CD14-positive monocyte (primary cell): Measurements from ENCODE around the gene WNT6. TPM values are rescaled to one million over a fixed set of nuclear protein-coding genes. Genes with fewer than 3 reads are reported as not detected.
A peak's percentile ranks its signal among the peaks of the same experiment; 100 is the strongest.

Source experiments
- DNase-seq, 3 donors: peaks; one replicate each; pipeline ENCODE4 v3.0.0-alpha.2; 2011 to 2022
- H2AFZ ChIP-seq: 2 replicates; pipeline ENCODE4 v1.6.0; 2012; ENCODE audit warnings: mild to moderate bottlenecking, low read depth, low read length, inconsistent platforms; ENCODE audit not compliant: insufficient read depth, poor library complexity, severe bottlenecking
- H3K27ac ChIP-seq, 2 donors: 1 replicate in 1 of 2; 2 replicates in 1 of 2; pipeline ENCODE4 v1.5.1; 2012 to 2013; ENCODE audit warnings: low read length in 2 of 2, control low read depth in 1 of 2, inconsistent platforms in 1 of 2, low read depth in 1 of 2, mild to moderate bottlenecking in 1 of 2
- H3K27me3 ChIP-seq, 2 donors: one replicate each; pipeline versions ENCODE4 v1.6.0 to v1.6.1; 2011 to 2013; ENCODE audit warnings: low read length in 2 of 2; ENCODE audit not compliant: control insufficient read depth in 2 of 2, insufficient read depth in 2 of 2
- H3K36me3 ChIP-seq, 2 donors: replicated peaks in 1 of 2; 1 replicate in 1 of 2; 2 replicates in 1 of 2; pipeline versions ENCODE4 v1.5.1 to v1.6.1; 2012 to 2013; ENCODE audit warnings: low read length in 2 of 2, control low read depth in 1 of 2, inconsistent platforms in 1 of 2, mild to moderate bottlenecking in 1 of 2; ENCODE audit not compliant: insufficient read depth in 2 of 2, control insufficient read depth in 1 of 2
- H3K4me1 ChIP-seq, 2 donors: 1 replicate in 1 of 2; 2 replicates in 1 of 2; pipeline versions ENCODE4 v1.5.1 to v1.6.1; 2012 to 2013; ENCODE audit warnings: low read length in 2 of 2, control low read depth in 1 of 2, inconsistent platforms in 1 of 2, mild to moderate bottlenecking in 1 of 2, moderate library complexity in 1 of 2; ENCODE audit not compliant: insufficient read depth in 2 of 2, control insufficient read depth in 1 of 2
- H3K4me2 ChIP-seq: replicated peaks from 2 replicates; pipeline ENCODE3; 2012; ENCODE audit warnings: low read length, moderate library complexity, mild to moderate bottlenecking; ENCODE audit not compliant: poor library complexity, severe bottlenecking; ENCODE audit errors: extremely low read depth
- H3K4me3 ChIP-seq, 3 experiments: fragments of 200-600 bp in 1 of 3; sonication (generic) in 1 of 3; replicated peaks in 1 of 3; 1 replicate in 2 of 3; 2 replicates in 1 of 3; pipeline ENCODE4 v1.5.1; 2011 to 2013; ENCODE audit warnings: low read length in 3 of 3, mild to moderate bottlenecking in 3 of 3, control low read depth in 2 of 3, low read depth in 2 of 3, inconsistent platforms in 1 of 3, moderate library complexity in 1 of 3
- H3K79me2 ChIP-seq: 2 replicates; pipeline ENCODE4 v1.6.0; 2012; ENCODE audit warnings: mild to moderate bottlenecking, control low read depth, inconsistent platforms, low read length, moderate library complexity; ENCODE audit not compliant: insufficient read depth
- H3K9ac ChIP-seq: 2 replicates; pipeline ENCODE4 v1.6.0; 2017; ENCODE audit warnings: low read length, mild to moderate bottlenecking; ENCODE audit not compliant: insufficient read depth, poor library complexity, severe bottlenecking
- H3K9me3 ChIP-seq, 2 donors: replicated peaks in 1 of 2; 1 replicate in 1 of 2; 2 replicates in 1 of 2; pipeline versions ENCODE4 v1.5.1 to v1.6.1; 2012 to 2013; ENCODE audit warnings: low read length in 2 of 2, control low read depth in 1 of 2; ENCODE audit not compliant: control insufficient read depth in 1 of 2, insufficient read depth in 1 of 2
- H4K20me1 ChIP-seq: 2 replicates; pipeline ENCODE4 v1.6.0; 2012; ENCODE audit warnings: mild to moderate bottlenecking, low read length, control low read depth, moderate library complexity; ENCODE audit not compliant: insufficient read depth
- H3K27ac Mint-ChIP-seq, 7 donors: one replicate each; pipeline ENCODE4 v1.8.0; 2020; ENCODE audit warnings: mild to moderate bottlenecking in 7 of 7, mixed read lengths in 7 of 7, moderate library complexity in 6 of 7, inconsistent platforms in 2 of 7
- H3K27me3 Mint-ChIP-seq, 3 donors: one replicate each; pipeline ENCODE4 v1.8.0; 2021 to 2022; ENCODE audit warnings: low read depth in 3 of 3, mild to moderate bottlenecking in 3 of 3, mixed read lengths in 3 of 3, moderate library complexity in 3 of 3, inconsistent platforms in 1 of 3
- H3K36me3 Mint-ChIP-seq, 2 donors: one replicate each; pipeline ENCODE4 v1.8.0; 2020; ENCODE audit warnings: mixed read lengths in 2 of 2, inconsistent platforms in 1 of 2, mild to moderate bottlenecking in 1 of 2
- H3K4me1 Mint-ChIP-seq: one replicate; pipeline ENCODE4 v1.8.0; 2020; ENCODE audit warnings: mild to moderate bottlenecking, mixed read lengths
- H3K4me3 Mint-ChIP-seq, 2 donors: one replicate each; pipeline ENCODE4 v1.8.0; 2020; ENCODE audit warnings: mild to moderate bottlenecking in 2 of 2, mixed read lengths in 2 of 2, moderate library complexity in 1 of 2
- H3K9me3 Mint-ChIP-seq, 7 donors: one replicate each; pipeline ENCODE4 v1.8.0; 2020 to 2022; ENCODE audit warnings: mixed read lengths in 7 of 7, mild to moderate bottlenecking in 6 of 7, moderate library complexity in 6 of 7, inconsistent platforms in 2 of 7
- WGBS: methylation state at CpG from one replicate; pipeline ENCODE4 v1.1.5; 2013; ENCODE audit warnings: missing lambda C conversion rate; ENCODE audit not compliant: insufficient coverage; 5-methylcytosine and 5-hydroxymethylcytosine counted together
- intact Hi-C, 2 donors: fragments of 100-400 bp; cut with micrococcal nuclease; formaldehyde crosslinking; loops; one replicate each; pipeline versions ENCODE4 v1.15.0 to v1.15.1; 2023
- polyA plus RNA-seq, 3 donors: library from polyadenylated mRNA; depleted of rRNA in 1 of 3; unstranded in 2 of 3; stranded (reverse) in 1 of 3; fragments of 300-500 nt in 2 of 3; fragments of >200 nt in 1 of 3; fragmentation: Illumina TruSeq in 2 of 3; gene quantifications; 1 replicate in 2 of 3; 2 replicates in 1 of 3; pipeline ENCODE4 v1.2.3, GENCODE V29; 2012 to 2021
- TF ChIP-seq, protein P1 (sequence below): fragments of 200-600 bp; IDR thresholded peaks from one replicate; pipeline ENCODE4 v1.8.0; 2022; ENCODE audit warnings: antibody characterized with exemption, mild to moderate bottlenecking

Gene WNT6
- polyA plus RNA-seq, 3 donors = 0.27 to 0.65 (median 0.37) TPM

GRCh38 chr2:218899147-218899546 lies 39.5 kb downstream of the WNT6 start:
- Histone ChIP-seq H3K27ac (no peak overlapping the region), H3K4me1 (peaks cover 0 to 16% of the 10 kb centered on the region in 2 donors), H3K9ac (no peak overlapping the region), H4K20me1 (no peaks in the 10 kb centered on the region), H3K27me3 (peaks cover 73 to 84% of the 10 kb centered on the region in 2 donors), H3K79me2 (no peaks in the 10 kb centered on the region), H3K4me2 (no peak overlapping the region), H2AFZ (no peak overlapping the region), H3K4me3 (no peak overlapping the region), H3K36me3 (no peaks in the 10 kb centered on the region), H3K9me3 (peaks cover 0 to 31% of the 10 kb centered on the region in 2 donors)
- peaks cover 83 to 92% (median 84%) of the 10 kb centered on the region in 3 donors for H3K27me3 Mint-ChIP-seq
- H3K36me3 Mint-ChIP-seq = peaks cover 0 to 5% of the 10 kb centered on the region in 2 donors
- WGBS = 36% methylated on average over 10 of the region's 12 CpGs
- H3K9me3 Mint-ChIP-seq = peaks cover 0 to 13% (median 2%) of the 10 kb centered on the region in 7 donors
- peak overlapping the region in 1 of 2 donors; percentile 72 for H3K4me3 Mint-ChIP-seq
- no peak for DNase-seq
- intact Hi-C loops = loop anchor here in 1 of 2 donors (2.0 kb wide), 1 partner anchor 46 kb away; no protein-coding TSS in a partner anchor
- TF ChIP-seq, protein P1, sequence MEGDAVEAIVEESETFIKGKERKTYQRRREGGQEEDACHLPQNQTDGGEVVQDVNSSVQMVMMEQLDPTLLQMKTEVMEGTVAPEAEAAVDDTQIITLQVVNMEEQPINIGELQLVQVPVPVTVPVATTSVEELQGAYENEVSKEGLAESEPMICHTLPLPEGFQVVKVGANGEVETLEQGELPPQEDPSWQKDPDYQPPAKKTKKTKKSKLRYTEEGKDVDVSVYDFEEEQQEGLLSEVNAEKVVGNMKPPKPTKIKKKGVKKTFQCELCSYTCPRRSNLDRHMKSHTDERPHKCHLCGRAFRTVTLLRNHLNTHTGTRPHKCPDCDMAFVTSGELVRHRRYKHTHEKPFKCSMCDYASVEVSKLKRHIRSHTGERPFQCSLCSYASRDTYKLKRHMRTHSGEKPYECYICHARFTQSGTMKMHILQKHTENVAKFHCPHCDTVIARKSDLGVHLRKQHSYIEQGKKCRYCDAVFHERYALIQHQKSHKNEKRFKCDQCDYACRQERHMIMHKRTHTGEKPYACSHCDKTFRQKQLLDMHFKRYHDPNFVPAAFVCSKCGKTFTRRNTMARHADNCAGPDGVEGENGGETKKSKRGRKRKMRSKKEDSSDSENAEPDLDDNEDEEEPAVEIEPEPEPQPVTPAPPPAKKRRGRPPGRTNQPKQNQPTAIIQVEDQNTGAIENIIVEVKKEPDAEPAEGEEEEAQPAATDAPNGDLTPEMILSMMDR = no peak
- no peak overlapping the region for H3K27ac Mint-ChIP-seq
- peaks cover 17% of the 10 kb centered on the region for H3K4me1 Mint-ChIP-seq

GRCh38 chr2:218902427-218902826 lies 42.8 kb downstream of the WNT6 start:
- Histone ChIP-seq H3K9ac (no peak overlapping the region), H3K4me2 (no peak overlapping the region), H4K20me1 (no peaks in the 10 kb centered on the region), H3K36me3 (no peaks in the 10 kb centered on the region), H3K27me3 (peaks cover 50 to 73% of the 10 kb centered on the region in 2 donors), H3K4me3 (no peak overlapping the region), H3K9me3 (peaks cover 0 to 11% of the 10 kb centered on the region in 2 donors), H2AFZ (no peak overlapping the region), H3K79me2 (no peaks in the 10 kb centered on the region), H3K27ac (no peak overlapping the region), H3K4me1 (peaks cover 0 to 6% of the 10 kb centered on the region in 2 donors)
- intact Hi-C loops = no loop called here
- H3K9me3 Mint-ChIP-seq = peaks cover 0 to 9% (median 2%) of the 10 kb centered on the region in 7 donors
- TF ChIP-seq, protein P1 = no peak
- H3K4me3 Mint-ChIP-seq = no peak overlapping the region
- peaks cover 0 to 3% of the 10 kb centered on the region in 2 donors for H3K36me3 Mint-ChIP-seq
- WGBS = 100% methylated on average over 1 of the region's 4 CpGs
- DNase-seq = no peak
- peaks cover 72 to 83% (median 74%) of the 10 kb centered on the region in 3 donors for H3K27me3 Mint-ChIP-seq
- H3K27ac Mint-ChIP-seq = peak overlapping the region in 1 of 7 donors; percentile 42
- H3K4me1 Mint-ChIP-seq = peaks cover 10% of the 10 kb centered on the region
